ENCODE data around the gene NFKBIL1.

GRCh38 chr6:31545291-31545690, 2.1 kb upstream of the NFKBIL1 start:
- TF ChIP-seq CTCF (IDR thresholded peaks at IDR 0.05; ENCODE audit: low read depth, low read length) (no peak), EZH2phosphoT487 (IDR thresholded peaks at IDR 0.05; ENCODE audit: low read depth) (no peak)

Measured in OCI-LY3 (cell line).